22Rv1 (cell line): ENCODE data around the gene HIPK2.

Source experiments
- H3K27ac ChIP-seq: fragments of 450-650 bp; 2 replicates; pipeline ENCODE4 v1.5.1; 2017
- CTCF ChIP-seq: fragments of 450-650 bp; IDR thresholded peaks from 2 replicates; pipeline ENCODE4 v1.5.1; 2017; ENCODE audit warnings: mild to moderate bottlenecking
- ZFX ChIP-seq: fragments of 450-650 bp; IDR thresholded peaks from 2 replicates; pipeline ENCODE4 v1.6.1; 2017; ENCODE audit warnings: antibody characterized with exemption, borderline replicate concordance

HIPK2 gene

GRCh38 chr7:139660317-139661042 lies 117.3 kb downstream of the HIPK2 start:
- no peak overlapping the region for H3K27ac ChIP-seq
- TF ChIP-seq ZFX (no peak), CTCF (no peak)

- H3K27ac ChIP-seq, result no peak overlapping the region
- TF ChIP-seq CTCF, result no peak
- TF ChIP-seq ZFX, result no peak
Observed at GRCh38 chr7:139659922-139660316, 117.9 kb downstream of the HIPK2 start.

GRCh38 chr7:139658908-139659675 lies 118.7 kb downstream of the HIPK2 start:
- TF ChIP-seq CTCF (no peak), ZFX (no peak)
- no peak overlapping the region for H3K27ac ChIP-seq

- TF ChIP-seq CTCF (no peak), ZFX (no peak)
- H3K27ac ChIP-seq, result no peak overlapping the region
Observed at GRCh38 chr7:139658296-139658695, 119.5 kb downstream of the HIPK2 start.

GRCh38 chr7:139657725-139658124 lies 120.1 kb downstream of the HIPK2 start:
- H3K27ac ChIP-seq, result no peak overlapping the region
- no peak for TF ChIP-seq ZFX
- TF ChIP-seq CTCF, result no peak

- H3K27ac ChIP-seq, result no peak overlapping the region
- no peak for TF ChIP-seq CTCF
- TF ChIP-seq ZFX, result no peak
Observed at GRCh38 chr7:139656387-139656786, 121.4 kb downstream of the HIPK2 start.

- H3K27ac ChIP-seq, result no peak overlapping the region
- TF ChIP-seq ZFX (no peak), CTCF (no peak)
Observed at GRCh38 chr7:139655305-139655704, 122.5 kb downstream of the HIPK2 start.
